K562 (cell line): ENCODE results near the gene ZNF652. TPM values are rescaled to one million over a fixed set of nuclear protein-coding genes. Genes with fewer than 3 reads are reported as not detected.

Source experiments
- HDAC1 ChIP-seq, 2 experiments: fragments of 450-650 bp; IDR thresholded peaks; 2 replicates each; pipeline ENCODE4 v1.6.1; 2016 to 2017; ENCODE audit warnings: inconsistent platforms in 1 of 2, mild to moderate bottlenecking in 1 of 2, moderate library complexity in 1 of 2
- JUNB ChIP-seq: fragments of 450-650 bp; formaldehyde crosslinking; conservative IDR thresholded peaks from 2 replicates; pipeline ENCODE4 v1.4.0; 2020; ENCODE audit warnings: mild to moderate bottlenecking
- MEF2D ChIP-seq: conservative IDR thresholded peaks from 2 replicates; pipeline ENCODE4 v1.6.1; 2016; ENCODE audit warnings: low read depth, missing genetic modification characterization, missing compliant biosample characterization
- NCOA1 ChIP-seq: fragments of 450-650 bp; IDR thresholded peaks from 2 replicates; pipeline ENCODE4 v1.6.1; 2016; ENCODE audit warnings: low read depth
- RNF2 ChIP-seq: sonication (generic); IDR thresholded peaks from 2 replicates; pipeline ENCODE4 v1.6.1; 2016
- TAF1 ChIP-seq: IDR thresholded peaks from 2 replicates; pipeline ENCODE4 v1.6.1; 2011; ENCODE audit warnings: mild to moderate bottlenecking, low read length, moderate library complexity; ENCODE audit not compliant: insufficient read depth, control insufficient read depth, severe bottlenecking; ENCODE audit errors: extremely low read depth
- polyA plus RNA-seq, 8 experiments: library from polyadenylated mRNA; depleted of rRNA in 4 of 8; stranded (reverse) in 5 of 8; unstranded in 3 of 8; fragments of >200 nt; fragmentation: Nextera tagmentation in 2 of 8; fragmentation: Illumina TruSeq in 1 of 8; extraction: Ambion mirVana in 2 of 8; extraction: Trizol in 1 of 8; gene quantifications; 2 replicates each; pipeline versions ENCODE4 v1.2.1 to v1.2.3, GENCODE V29; 2011 to 2014; ENCODE audit warnings: inconsistent platforms in 1 of 8, missing spikeins in 1 of 8
- total RNA-seq, 7 experiments: library from RNA; depleted of rRNA in 6 of 7; stranded (reverse); fragments of >200 nt in 6 of 7; fragmentation: Illumina TruSeq in 2 of 7; extraction: Trizol in 2 of 7; gene quantifications; 2 replicates each; pipeline versions ENCODE4 v1.2.1 to v1.2.3, GENCODE V29; 2011 to 2021; ENCODE audit warnings: low replicate concordance in 1 of 7
- TF ChIP-seq, protein P1 (sequence below): fragments of 450-650 bp; IDR thresholded peaks from 2 replicates; pipeline ENCODE4 v1.7.1; 2018; ENCODE audit warnings: mild to moderate bottlenecking, low read depth; ENCODE audit not compliant: partially characterized antibody
- TF ChIP-seq, protein P2 (sequence below): sonication (generic); formaldehyde crosslinking; IDR thresholded peaks from 2 replicates; pipeline ENCODE4 v1.8.0; 2022; ENCODE audit warnings: missing genetic modification reagents, mild to moderate bottlenecking, borderline replicate concordance
- TF ChIP-seq, protein P3 (sequence below): fragments of 450-650 bp; IDR thresholded peaks from 2 replicates; pipeline ENCODE4 v1.6.1; 2017; ENCODE audit warnings: mild to moderate bottlenecking, moderate library complexity

ZNF652 gene
- total and polyA plus RNA-seq, 9 of the 15 experiments (the other 6 are each of a cell fraction or from before 2014, with no cell fraction given) = 5.1 to 15.5 (median 7.8) TPM

DNA sequence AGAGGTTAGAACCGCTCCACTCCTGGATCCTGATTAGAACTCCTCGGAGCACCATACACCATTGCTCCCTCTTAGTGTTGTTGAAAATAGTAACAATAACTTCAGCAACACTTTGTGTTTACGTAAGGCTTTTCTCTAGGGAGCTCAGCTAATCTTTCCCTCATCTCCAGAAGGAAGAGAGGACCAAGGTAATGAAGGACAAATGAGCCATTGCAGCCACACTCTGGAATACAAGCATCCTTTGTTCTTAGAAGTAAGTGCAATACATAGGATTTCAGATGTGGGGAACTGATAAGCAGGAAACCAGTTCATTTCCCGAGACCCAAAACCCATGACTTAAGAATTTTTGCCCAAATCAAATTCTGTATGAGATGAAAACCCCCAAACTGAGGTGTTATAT, 22.9 kb upstream of the ZNF652 start (continued):
- TF ChIP-seq, protein P1, sequence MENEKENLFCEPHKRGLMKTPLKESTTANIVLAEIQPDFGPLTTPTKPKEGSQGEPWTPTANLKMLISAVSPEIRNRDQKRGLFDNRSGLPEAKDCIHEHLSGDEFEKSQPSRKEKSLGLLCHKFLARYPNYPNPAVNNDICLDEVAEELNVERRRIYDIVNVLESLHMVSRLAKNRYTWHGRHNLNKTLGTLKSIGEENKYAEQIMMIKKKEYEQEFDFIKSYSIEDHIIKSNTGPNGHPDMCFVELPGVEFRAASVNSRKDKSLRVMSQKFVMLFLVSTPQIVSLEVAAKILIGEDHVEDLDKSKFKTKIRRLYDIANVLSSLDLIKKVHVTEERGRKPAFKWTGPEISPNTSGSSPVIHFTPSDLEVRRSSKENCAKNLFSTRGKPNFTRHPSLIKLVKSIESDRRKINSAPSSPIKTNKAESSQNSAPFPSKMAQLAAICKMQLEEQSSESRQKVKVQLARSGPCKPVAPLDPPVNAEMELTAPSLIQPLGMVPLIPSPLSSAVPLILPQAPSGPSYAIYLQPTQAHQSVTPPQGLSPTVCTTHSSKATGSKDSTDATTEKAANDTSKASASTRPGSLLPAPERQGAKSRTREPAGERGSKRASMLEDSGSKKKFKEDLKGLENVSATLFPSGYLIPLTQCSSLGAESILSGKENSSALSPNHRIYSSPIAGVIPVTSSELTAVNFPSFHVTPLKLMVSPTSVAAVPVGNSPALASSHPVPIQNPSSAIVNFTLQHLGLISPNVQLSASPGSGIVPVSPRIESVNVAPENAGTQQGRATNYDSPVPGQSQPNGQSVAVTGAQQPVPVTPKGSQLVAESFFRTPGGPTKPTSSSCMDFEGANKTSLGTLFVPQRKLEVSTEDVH = no peak
- TF ChIP-seq, protein P2, sequence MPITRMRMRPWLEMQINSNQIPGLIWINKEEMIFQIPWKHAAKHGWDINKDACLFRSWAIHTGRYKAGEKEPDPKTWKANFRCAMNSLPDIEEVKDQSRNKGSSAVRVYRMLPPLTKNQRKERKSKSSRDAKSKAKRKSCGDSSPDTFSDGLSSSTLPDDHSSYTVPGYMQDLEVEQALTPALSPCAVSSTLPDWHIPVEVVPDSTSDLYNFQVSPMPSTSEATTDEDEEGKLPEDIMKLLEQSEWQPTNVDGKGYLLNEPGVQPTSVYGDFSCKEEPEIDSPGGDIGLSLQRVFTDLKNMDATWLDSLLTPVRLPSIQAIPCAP (CRISPR knock-in tag) = no peak
- TF ChIP-seq, protein P3, sequence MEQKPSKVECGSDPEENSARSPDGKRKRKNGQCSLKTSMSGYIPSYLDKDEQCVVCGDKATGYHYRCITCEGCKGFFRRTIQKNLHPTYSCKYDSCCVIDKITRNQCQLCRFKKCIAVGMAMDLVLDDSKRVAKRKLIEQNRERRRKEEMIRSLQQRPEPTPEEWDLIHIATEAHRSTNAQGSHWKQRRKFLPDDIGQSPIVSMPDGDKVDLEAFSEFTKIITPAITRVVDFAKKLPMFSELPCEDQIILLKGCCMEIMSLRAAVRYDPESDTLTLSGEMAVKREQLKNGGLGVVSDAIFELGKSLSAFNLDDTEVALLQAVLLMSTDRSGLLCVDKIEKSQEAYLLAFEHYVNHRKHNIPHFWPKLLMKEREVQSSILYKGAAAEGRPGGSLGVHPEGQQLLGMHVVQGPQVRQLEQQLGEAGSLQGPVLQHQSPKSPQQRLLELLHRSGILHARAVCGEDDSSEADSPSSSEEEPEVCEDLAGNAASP = no peak
- no peak for TF ChIP-seq RNF2
- no peak for TF ChIP-seq TAF1
- no peak for TF ChIP-seq MEF2D (tag)
- TF ChIP-seq NCOA1 = no peak
- TF ChIP-seq HDAC1 (IDR thresholded peaks at IDR 0.05) = no peak
- no peak for TF ChIP-seq JUNB
